ENCODE data around the gene NCOA7.

Gene NCOA7

GRCh38 chr6:125947615-125948014 is 156.9 kb downstream of the NCOA7 start:
- peak; percentile 60; the same call in 2 of the 3 replicates for ATAC-seq
- no peak for TF ChIP-seq ZNF70 (CRISPR knock-in tag; IDR thresholded peaks at IDR 0.05)
- TF ChIP-seq CSRNP3 (CRISPR knock-in tag; IDR thresholded peaks at IDR 0.05) = no peak
- no peak for TF ChIP-seq ZC3H10 (CRISPR knock-in tag; IDR thresholded peaks at IDR 0.05)
- peak; percentile 48; the same call in 1 of the 2 replicates for TF ChIP-seq ISL1 (CRISPR knock-in tag; IDR thresholded peaks at IDR 0.05)
- no peak for TF ChIP-seq PPARA (CRISPR knock-in tag; IDR thresholded peaks at IDR 0.05; ENCODE audit: borderline replicate concordance)
- TF ChIP-seq ZNF565 (CRISPR knock-in tag; conservative IDR thresholded peaks at IDR 0.05; ENCODE audit: low read depth) = no peak

DNA sequence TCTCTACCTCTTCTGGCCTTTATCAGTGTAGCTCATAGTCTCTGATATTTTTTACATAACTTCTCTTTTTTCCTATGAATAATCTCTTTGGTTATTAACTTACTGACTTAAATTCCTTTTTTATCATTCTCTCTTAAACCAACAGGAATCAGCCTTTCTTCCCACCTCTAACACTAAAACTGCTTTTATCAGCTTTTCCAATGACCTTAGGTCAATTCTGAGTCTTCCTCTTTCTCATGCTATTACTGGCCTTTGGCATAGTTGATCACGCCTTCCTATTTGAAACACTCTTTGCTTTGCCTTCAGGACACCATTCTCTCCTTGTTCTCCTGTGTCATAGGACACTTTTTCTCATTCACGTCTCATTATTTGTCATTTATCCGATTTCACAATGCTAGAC is 157.7 kb downstream of the NCOA7 start:
- no peak for ATAC-seq
- TF ChIP-seq ESRRG (CRISPR knock-in tag; IDR thresholded peaks at IDR 0.05) (no peak), ARNTL (CRISPR knock-in tag; IDR thresholded peaks at IDR 0.05; ENCODE audit: borderline replicate concordance, low read depth) (no peak), TOX (CRISPR knock-in tag; IDR thresholded peaks at IDR 0.05; ENCODE audit: borderline replicate concordance) (no peak), ZFP3 (CRISPR knock-in tag; IDR thresholded peaks at IDR 0.05) (no peak), OSR1 (CRISPR knock-in tag; IDR thresholded peaks at IDR 0.05) (no peak), TCF4 (CRISPR knock-in tag; IDR thresholded peaks at IDR 0.05; ENCODE audit: borderline replicate concordance) (no peak), CSRNP3 (CRISPR knock-in tag; IDR thresholded peaks at IDR 0.05) (no peak), PPARA (CRISPR knock-in tag; IDR thresholded peaks at IDR 0.05; ENCODE audit: borderline replicate concordance) (no peak), BACH2 (CRISPR knock-in tag; IDR thresholded peaks at IDR 0.05; ENCODE audit: borderline replicate concordance) (no peak), SNAI2 (CRISPR knock-in tag; IDR thresholded peaks at IDR 0.05) (no peak), GLIS3 (CRISPR knock-in tag; IDR thresholded peaks at IDR 0.05) (no peak), ZNF565 (CRISPR knock-in tag; conservative IDR thresholded peaks at IDR 0.05; ENCODE audit: low read depth) (no peak), CREB5 (CRISPR knock-in tag; IDR thresholded peaks at IDR 0.05; ENCODE audit: low read depth) (no peak), RARB (CRISPR knock-in tag; IDR thresholded peaks at IDR 0.05) (no peak), ZC3H10 (CRISPR knock-in tag; IDR thresholded peaks at IDR 0.05) (no peak), ISL1 (CRISPR knock-in tag; IDR thresholded peaks at IDR 0.05) (no peak), CSDC2 (CRISPR knock-in tag; IDR thresholded peaks at IDR 0.05) (no peak), ZNF70 (CRISPR knock-in tag; IDR thresholded peaks at IDR 0.05) (no peak)
- TF ChIP-seq, protein P1, sequence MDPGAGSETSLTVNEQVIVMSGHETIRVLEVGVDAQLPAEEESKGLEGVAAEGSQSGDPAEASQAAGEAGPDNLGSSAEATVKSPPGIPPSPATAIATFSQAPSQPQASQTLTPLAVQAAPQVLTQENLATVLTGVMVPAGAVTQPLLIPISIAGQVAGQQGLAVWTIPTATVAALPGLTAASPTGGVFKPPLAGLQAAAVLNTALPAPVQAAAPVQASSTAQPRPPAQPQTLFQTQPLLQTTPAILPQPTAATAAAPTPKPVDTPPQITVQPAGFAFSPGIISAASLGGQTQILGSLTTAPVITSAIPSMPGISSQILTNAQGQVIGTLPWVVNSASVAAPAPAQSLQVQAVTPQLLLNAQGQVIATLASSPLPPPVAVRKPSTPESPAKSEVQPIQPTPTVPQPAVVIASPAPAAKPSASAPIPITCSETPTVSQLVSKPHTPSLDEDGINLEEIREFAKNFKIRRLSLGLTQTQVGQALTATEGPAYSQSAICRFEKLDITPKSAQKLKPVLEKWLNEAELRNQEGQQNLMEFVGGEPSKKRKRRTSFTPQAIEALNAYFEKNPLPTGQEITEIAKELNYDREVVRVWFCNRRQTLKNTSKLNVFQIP (CRISPR knock-in tag; IDR thresholded peaks at IDR 0.05; ENCODE audit: borderline replicate concordance, low read depth) = no peak
- TF ChIP-seq, protein P2, sequence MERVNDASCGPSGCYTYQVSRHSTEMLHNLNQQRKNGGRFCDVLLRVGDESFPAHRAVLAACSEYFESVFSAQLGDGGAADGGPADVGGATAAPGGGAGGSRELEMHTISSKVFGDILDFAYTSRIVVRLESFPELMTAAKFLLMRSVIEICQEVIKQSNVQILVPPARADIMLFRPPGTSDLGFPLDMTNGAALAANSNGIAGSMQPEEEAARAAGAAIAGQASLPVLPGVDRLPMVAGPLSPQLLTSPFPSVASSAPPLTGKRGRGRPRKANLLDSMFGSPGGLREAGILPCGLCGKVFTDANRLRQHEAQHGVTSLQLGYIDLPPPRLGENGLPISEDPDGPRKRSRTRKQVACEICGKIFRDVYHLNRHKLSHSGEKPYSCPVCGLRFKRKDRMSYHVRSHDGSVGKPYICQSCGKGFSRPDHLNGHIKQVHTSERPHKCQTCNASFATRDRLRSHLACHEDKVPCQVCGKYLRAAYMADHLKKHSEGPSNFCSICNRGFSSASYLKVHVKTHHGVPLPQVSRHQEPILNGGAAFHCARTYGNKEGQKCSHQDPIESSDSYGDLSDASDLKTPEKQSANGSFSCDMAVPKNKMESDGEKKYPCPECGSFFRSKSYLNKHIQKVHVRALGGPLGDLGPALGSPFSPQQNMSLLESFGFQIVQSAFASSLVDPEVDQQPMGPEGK (CRISPR knock-in tag; IDR thresholded peaks at IDR 0.05; ENCODE audit: borderline replicate concordance) = no peak

GRCh38 chr6:125949069-125949468 is 158.3 kb downstream of the NCOA7 start:
- no peak for ATAC-seq
- TF ChIP-seq ESRRG (CRISPR knock-in tag; IDR thresholded peaks at IDR 0.05) (no peak), CSDC2 (CRISPR knock-in tag; IDR thresholded peaks at IDR 0.05) (no peak), ISL1 (CRISPR knock-in tag; IDR thresholded peaks at IDR 0.05) (no peak), PPARA (CRISPR knock-in tag; IDR thresholded peaks at IDR 0.05; ENCODE audit: borderline replicate concordance) (no peak), CSRNP3 (CRISPR knock-in tag; IDR thresholded peaks at IDR 0.05) (no peak), ZNF565 (CRISPR knock-in tag; conservative IDR thresholded peaks at IDR 0.05; ENCODE audit: low read depth) (no peak), SNAI2 (CRISPR knock-in tag; IDR thresholded peaks at IDR 0.05) (no peak), ZFP3 (CRISPR knock-in tag; IDR thresholded peaks at IDR 0.05) (no peak), TSHZ2 (CRISPR knock-in tag; IDR thresholded peaks at IDR 0.05) (no peak)
- TF ChIP-seq, protein P1 (CRISPR knock-in tag; IDR thresholded peaks at IDR 0.05; ENCODE audit: borderline replicate concordance, low read depth) = no peak
